Measurements from ENCODE around the gene COX17. TPM values are rescaled to one million over a fixed set of nuclear protein-coding genes. Genes with fewer than 3 reads are reported as not detected.
A peak's percentile ranks its signal among the peaks of the same experiment; 100 is the strongest.

The COX17 gene, protein sequence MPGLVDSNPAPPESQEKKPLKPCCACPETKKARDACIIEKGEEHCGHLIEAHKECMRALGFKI
- 19.9 to 23.7 TPM (median 21.1 TPM) in 3 replicates for total RNA-seq
- long read RNA-seq, transcript COX17-201 (3 exons, 684 nt) = major isoform, 47 of 51 reads
- long read RNA-seq, partial matches to known transcripts = 0 of 51 reads
- long read RNA-seq, other reads (novel, unspliced or antisense) = 2 of 51 reads

DNA sequence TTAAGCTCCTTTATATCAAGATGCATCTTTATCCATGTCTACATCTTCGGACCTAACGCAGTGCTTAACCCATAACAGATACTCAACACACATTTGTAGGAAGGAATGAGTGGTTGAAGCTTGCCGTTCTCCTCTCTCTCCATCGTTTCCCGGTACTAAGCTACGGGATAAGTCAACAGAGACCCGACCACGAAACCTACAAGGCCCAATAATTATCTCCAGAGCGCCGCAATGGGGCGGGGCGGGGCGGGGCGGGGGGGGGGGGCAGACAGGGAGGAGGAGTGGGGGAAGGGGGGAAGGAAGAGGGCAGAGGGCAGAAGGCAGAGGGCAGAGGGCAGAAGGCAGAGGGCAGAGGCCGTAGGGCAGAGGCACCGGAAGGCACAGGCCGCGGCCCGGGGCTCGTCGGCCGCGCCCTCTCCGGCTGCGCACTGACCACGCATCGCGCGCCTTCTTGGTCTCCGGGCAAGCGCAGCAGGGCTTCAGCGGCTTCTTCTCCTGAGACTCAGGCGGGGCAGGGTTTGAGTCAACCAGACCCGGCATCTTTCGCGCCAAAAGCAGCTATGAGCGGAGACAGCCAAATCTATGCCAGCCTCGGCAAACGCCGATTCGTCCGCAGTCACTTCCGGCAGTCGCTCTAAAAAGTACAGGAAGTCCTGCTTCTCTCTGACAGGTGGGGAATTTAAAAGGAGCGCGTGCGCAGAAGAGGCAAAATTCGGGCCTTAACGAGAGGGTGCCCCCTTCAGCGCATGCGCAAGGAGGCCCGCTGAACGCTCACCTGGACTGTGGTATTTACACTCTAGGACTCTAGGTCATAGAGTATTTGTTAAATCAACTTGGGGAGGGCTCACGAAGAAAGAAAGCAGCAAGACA, at the start of gene COX17:
COX17 (minus strand) TSS at position 636 of the 870 bp plus-strand sequence; CDS start at position 540, 96 bp downstream.
- DNase-seq (ENCODE audit: low spot score) = peak; percentile 95
- peaks cover 23% of the 10 kb centered on the region for H3K4me1 Mint-ChIP-seq (ENCODE audit: low read depth)
- peaks cover 5% of the 10 kb centered on the region for H3K36me3 Mint-ChIP-seq (ENCODE audit: low read depth)
- H3K9me3 Mint-ChIP-seq (ENCODE audit: low read depth) = no peaks in the 10 kb centered on the region
- TF ChIP-seq, protein P1, sequence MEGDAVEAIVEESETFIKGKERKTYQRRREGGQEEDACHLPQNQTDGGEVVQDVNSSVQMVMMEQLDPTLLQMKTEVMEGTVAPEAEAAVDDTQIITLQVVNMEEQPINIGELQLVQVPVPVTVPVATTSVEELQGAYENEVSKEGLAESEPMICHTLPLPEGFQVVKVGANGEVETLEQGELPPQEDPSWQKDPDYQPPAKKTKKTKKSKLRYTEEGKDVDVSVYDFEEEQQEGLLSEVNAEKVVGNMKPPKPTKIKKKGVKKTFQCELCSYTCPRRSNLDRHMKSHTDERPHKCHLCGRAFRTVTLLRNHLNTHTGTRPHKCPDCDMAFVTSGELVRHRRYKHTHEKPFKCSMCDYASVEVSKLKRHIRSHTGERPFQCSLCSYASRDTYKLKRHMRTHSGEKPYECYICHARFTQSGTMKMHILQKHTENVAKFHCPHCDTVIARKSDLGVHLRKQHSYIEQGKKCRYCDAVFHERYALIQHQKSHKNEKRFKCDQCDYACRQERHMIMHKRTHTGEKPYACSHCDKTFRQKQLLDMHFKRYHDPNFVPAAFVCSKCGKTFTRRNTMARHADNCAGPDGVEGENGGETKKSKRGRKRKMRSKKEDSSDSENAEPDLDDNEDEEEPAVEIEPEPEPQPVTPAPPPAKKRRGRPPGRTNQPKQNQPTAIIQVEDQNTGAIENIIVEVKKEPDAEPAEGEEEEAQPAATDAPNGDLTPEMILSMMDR (IDR thresholded peaks at IDR 0.05) = no peak
- no peaks in the 10 kb centered on the region for H3K27me3 Mint-ChIP-seq (ENCODE audit: low read depth)
- peak within 1 kb of the TSS; percentile 96 for H3K4me3 Mint-ChIP-seq (ENCODE audit: unreplicated experiment)
- peak within 1 kb of the TSS; percentile 94 for H3K27ac Mint-ChIP-seq (ENCODE audit: unreplicated experiment)

DNA sequence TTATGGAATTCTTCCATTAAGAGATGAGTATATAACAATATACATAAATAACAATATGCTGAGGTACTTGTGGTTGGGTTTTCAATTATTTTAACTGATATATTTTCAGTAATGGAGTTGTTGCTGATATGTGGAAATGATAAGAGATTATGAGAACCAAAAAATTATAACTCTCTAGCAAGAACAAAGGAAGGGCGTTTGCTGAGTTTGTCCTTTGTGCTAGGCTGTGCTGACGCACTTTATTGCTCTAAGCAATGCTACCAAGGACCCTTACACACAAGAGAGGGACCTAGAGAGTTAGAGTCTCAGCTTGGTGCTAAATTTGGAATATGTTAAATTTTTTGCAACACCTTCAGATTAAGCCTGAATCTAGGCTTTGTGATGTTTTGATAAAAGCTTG, 49.7 kb upstream of the COX17 start:
- Mint-ChIP-seq H3K36me3 (ENCODE audit: low read depth) (no peaks in the 10 kb centered on the region), H3K9me3 (ENCODE audit: low read depth) (no peaks in the 10 kb centered on the region), H3K27ac (ENCODE audit: unreplicated experiment) (no peak overlapping the region), H3K4me1 (ENCODE audit: low read depth) (peaks cover 5% of the 10 kb centered on the region), H3K4me3 (ENCODE audit: unreplicated experiment) (no peak overlapping the region), H3K27me3 (ENCODE audit: low read depth) (no peaks in the 10 kb centered on the region)
- TF ChIP-seq, protein P1 (IDR thresholded peaks at IDR 0.05) = no peak
- DNase-seq (ENCODE audit: low spot score) = no peak

DNA sequence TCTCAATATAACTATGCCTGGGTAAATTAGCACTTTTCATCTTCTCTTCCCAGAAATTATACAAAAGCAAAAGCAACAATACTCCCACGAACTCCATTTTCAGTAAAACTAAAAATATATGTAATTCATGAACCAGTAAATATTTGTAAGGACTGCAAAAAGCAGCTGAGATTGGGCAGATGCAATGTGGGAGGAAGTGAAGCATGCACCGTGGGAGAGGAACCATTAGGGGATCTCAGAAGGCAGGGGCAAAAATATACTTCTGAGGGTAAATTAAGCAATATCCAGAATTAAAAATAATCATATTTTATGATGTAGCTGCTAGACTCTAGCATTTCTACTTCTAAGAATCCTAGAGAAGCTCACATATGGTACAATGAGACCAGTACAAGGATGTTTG, 45.8 kb upstream of the COX17 start:
- Mint-ChIP-seq H3K27me3 (ENCODE audit: low read depth) (no peaks in the 10 kb centered on the region), H3K36me3 (ENCODE audit: low read depth) (no peaks in the 10 kb centered on the region), H3K4me1 (ENCODE audit: low read depth) (no peaks in the 10 kb centered on the region), H3K9me3 (ENCODE audit: low read depth) (no peaks in the 10 kb centered on the region), H3K27ac (ENCODE audit: unreplicated experiment) (no peak overlapping the region), H3K4me3 (ENCODE audit: unreplicated experiment) (no peak overlapping the region)
- DNase-seq (ENCODE audit: low spot score) = no peak
- TF ChIP-seq, protein P1 (IDR thresholded peaks at IDR 0.05) = no peak

DNA sequence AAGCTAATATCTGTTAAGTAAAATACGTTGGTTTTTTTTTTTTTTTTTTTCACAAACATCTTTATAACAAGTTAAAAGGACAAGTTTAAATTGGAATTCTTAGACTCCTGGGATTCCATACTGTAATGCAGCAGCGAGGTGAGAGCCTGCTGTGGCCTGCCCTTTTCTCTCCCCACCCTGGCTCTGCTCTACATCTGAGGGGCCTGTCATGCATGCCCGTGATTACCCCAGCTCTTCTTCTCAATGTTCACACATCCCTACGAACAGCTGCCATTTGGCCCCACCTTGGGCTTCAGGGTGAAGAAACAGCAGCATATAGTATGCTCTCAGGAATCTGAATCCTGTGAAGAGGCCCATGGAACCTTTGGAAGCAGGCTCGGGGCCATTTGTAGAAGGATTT, 40.3 kb upstream of the COX17 start:
- no peak for DNase-seq (ENCODE audit: low spot score)
- Mint-ChIP-seq H3K27ac (ENCODE audit: unreplicated experiment) (no peak overlapping the region), H3K4me1 (ENCODE audit: low read depth) (no peaks in the 10 kb centered on the region), H3K27me3 (ENCODE audit: low read depth) (no peaks in the 10 kb centered on the region), H3K4me3 (ENCODE audit: unreplicated experiment) (no peak overlapping the region), H3K36me3 (ENCODE audit: low read depth) (no peaks in the 10 kb centered on the region), H3K9me3 (ENCODE audit: low read depth) (no peaks in the 10 kb centered on the region)
- TF ChIP-seq, protein P1 (IDR thresholded peaks at IDR 0.05) = no peak

DNA sequence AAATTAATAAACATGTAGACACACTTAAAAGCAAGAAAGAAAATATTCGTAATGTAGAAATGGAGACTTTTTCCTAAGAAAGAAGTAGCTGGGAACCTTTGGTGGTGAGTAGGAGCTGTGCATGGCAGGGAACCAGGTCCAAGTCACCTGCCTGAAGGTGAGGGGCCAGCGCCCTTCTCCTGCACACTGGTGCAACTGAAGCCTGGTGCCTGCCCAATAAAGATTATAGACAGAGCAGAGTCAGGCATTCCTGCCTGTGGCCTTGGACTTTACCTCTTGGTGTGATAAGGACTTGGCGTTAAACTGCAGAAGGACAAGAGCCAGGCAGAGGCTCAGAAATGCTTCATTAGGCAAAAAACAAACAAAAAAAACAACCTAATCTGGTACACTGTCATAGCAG, 39.8 kb upstream of the COX17 start:
- Mint-ChIP-seq H3K9me3 (ENCODE audit: low read depth) (no peaks in the 10 kb centered on the region), H3K4me1 (ENCODE audit: low read depth) (no peaks in the 10 kb centered on the region), H3K27me3 (ENCODE audit: low read depth) (no peaks in the 10 kb centered on the region), H3K27ac (ENCODE audit: unreplicated experiment) (no peak overlapping the region), H3K4me3 (ENCODE audit: unreplicated experiment) (no peak overlapping the region), H3K36me3 (ENCODE audit: low read depth) (no peaks in the 10 kb centered on the region)
- TF ChIP-seq, protein P1 (IDR thresholded peaks at IDR 0.05) = no peak
- DNase-seq (ENCODE audit: low spot score) = no peak
